Chondrocyte (in vitro differentiated cells): ENCODE results near the gene TRIM8. TPM values are rescaled to one million over a fixed set of nuclear protein-coding genes. Genes with fewer than 3 reads are reported as not detected.

ENCODE experiments used
- DNase-seq: peaks from one replicate; pipeline ENCODE4 v3.0.0; 2021; ENCODE audit warnings: mixed read lengths, low spot score
- H3K27ac Mint-ChIP-seq: one replicate; pipeline ENCODE4 v1.8.0; 2021; ENCODE audit warnings: mild to moderate bottlenecking, moderate library complexity, mixed read lengths; ENCODE audit not compliant: unreplicated experiment
- H3K27me3 Mint-ChIP-seq: 2 replicates; pipeline ENCODE4 v1.8.0; 2021; ENCODE audit warnings: low read depth, mixed read lengths
- H3K36me3 Mint-ChIP-seq: 2 replicates; pipeline ENCODE4 v1.8.0; 2021; ENCODE audit warnings: low read depth, mixed read lengths
- H3K4me1 Mint-ChIP-seq: 2 replicates; pipeline ENCODE4 v1.8.0; 2021; ENCODE audit warnings: low read depth, mild to moderate bottlenecking, mixed read lengths
- H3K4me3 Mint-ChIP-seq: one replicate; pipeline ENCODE4 v1.8.0; 2021; ENCODE audit warnings: mild to moderate bottlenecking, moderate library complexity, mixed read lengths; ENCODE audit not compliant: unreplicated experiment
- H3K9me3 Mint-ChIP-seq: 2 replicates; pipeline ENCODE4 v1.8.0; 2021; ENCODE audit warnings: low read depth, mixed read lengths
- total RNA-seq: library from RNA; stranded (reverse); gene quantifications from 3 replicates; pipeline ENCODE4 v1.2.1, GENCODE V29; 2021
- TF ChIP-seq, protein P1 (sequence below): fragments of 200-600 bp; sonication (generic); IDR thresholded peaks from 2 replicates; pipeline ENCODE4 v1.5.0; 2021; ENCODE audit warnings: antibody characterized with exemption, mild to moderate bottlenecking, moderate library complexity

The TRIM8 gene
- total RNA-seq, 1 donor from 2014 or later = 66.8 TPM

DNA sequence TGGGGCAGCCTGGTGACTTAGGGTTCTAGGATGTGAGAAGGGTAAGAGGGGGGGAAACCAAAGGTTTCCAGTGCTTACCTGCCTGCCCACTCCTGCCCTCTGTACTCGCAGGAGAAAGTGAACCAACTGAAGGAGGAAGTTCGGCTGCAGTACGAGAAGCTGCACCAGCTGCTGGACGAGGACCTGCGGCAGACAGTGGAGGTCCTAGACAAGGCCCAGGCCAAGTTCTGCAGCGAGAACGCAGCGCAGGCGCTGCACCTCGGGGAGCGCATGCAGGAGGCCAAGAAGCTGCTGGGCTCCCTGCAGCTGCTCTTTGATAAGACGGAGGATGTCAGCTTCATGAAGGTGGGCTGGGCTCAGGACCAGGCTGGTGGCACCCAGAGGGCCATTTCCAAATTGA lies 10.7 kb downstream of the TRIM8 start:
- Mint-ChIP-seq H3K27ac (no peak overlapping the region), H3K36me3 (peaks cover 22% of the 10 kb centered on the region), H3K4me3 (no peak overlapping the region), H3K9me3 (no peaks in the 10 kb centered on the region), H3K27me3 (no peaks in the 10 kb centered on the region), H3K4me1 (peaks cover 11% of the 10 kb centered on the region)
- TF ChIP-seq, protein P1, sequence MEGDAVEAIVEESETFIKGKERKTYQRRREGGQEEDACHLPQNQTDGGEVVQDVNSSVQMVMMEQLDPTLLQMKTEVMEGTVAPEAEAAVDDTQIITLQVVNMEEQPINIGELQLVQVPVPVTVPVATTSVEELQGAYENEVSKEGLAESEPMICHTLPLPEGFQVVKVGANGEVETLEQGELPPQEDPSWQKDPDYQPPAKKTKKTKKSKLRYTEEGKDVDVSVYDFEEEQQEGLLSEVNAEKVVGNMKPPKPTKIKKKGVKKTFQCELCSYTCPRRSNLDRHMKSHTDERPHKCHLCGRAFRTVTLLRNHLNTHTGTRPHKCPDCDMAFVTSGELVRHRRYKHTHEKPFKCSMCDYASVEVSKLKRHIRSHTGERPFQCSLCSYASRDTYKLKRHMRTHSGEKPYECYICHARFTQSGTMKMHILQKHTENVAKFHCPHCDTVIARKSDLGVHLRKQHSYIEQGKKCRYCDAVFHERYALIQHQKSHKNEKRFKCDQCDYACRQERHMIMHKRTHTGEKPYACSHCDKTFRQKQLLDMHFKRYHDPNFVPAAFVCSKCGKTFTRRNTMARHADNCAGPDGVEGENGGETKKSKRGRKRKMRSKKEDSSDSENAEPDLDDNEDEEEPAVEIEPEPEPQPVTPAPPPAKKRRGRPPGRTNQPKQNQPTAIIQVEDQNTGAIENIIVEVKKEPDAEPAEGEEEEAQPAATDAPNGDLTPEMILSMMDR = no peak
- DNase-seq = no peak

DNA sequence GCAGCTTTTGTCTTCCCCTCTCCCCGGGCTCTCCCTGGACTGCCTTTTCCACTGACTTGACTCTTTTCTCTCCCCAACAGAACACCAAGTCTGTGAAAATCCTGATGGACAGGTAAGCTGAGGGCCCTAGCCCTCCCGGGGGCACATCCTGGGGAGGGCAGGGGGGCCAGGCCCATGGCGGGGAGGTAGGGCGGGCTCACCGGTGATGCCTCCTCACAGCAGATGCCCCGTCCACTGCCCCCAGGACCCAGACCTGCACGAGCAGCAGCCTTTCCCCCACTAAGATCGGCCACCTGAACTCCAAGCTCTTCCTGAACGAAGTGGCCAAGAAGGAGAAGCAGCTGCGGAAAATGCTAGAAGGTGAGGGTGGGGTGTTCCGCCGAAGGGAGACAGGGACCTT lies 11.7 kb downstream of the TRIM8 start:
- no peak overlapping the region for H3K4me3 Mint-ChIP-seq
- no peaks in the 10 kb centered on the region for H3K27me3 Mint-ChIP-seq
- no peak overlapping the region for H3K27ac Mint-ChIP-seq
- TF ChIP-seq, protein P1 = no peak
- H3K36me3 Mint-ChIP-seq = peaks cover 22% of the 10 kb centered on the region
- H3K9me3 Mint-ChIP-seq = no peaks in the 10 kb centered on the region
- DNase-seq = no peak
- H3K4me1 Mint-ChIP-seq = peaks cover 6% of the 10 kb centered on the region

DNA sequence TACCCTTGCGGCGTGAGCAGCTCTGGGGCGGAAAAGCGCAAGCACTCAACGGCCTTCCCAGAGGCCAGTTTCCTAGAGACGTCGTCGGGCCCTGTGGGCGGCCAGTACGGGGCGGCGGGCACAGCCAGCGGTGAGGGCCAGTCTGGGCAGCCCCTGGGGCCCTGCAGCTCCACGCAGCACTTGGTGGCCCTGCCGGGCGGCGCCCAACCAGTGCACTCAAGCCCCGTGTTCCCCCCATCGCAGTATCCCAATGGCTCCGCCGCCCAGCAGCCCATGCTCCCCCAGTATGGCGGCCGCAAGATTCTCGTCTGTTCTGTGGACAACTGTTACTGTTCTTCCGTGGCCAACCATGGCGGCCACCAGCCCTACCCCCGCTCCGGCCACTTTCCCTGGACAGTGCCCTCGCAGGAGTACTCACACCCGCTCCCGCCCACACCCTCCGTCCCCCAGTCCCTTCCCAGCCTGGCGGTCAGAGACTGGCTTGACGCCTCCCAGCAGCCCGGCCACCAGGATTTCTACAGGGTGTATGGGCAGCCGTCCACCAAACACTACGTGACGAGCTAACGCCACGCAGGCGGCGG lies 12.6 kb downstream of the TRIM8 start:
- Mint-ChIP-seq H3K36me3 (peaks cover 22% of the 10 kb centered on the region), H3K4me1 (peaks cover 9% of the 10 kb centered on the region), H3K27me3 (no peaks in the 10 kb centered on the region), H3K4me3 (no peak overlapping the region), H3K9me3 (no peaks in the 10 kb centered on the region), H3K27ac (no peak overlapping the region)
- DNase-seq = no peak
- TF ChIP-seq, protein P1 = no peak

DNA sequence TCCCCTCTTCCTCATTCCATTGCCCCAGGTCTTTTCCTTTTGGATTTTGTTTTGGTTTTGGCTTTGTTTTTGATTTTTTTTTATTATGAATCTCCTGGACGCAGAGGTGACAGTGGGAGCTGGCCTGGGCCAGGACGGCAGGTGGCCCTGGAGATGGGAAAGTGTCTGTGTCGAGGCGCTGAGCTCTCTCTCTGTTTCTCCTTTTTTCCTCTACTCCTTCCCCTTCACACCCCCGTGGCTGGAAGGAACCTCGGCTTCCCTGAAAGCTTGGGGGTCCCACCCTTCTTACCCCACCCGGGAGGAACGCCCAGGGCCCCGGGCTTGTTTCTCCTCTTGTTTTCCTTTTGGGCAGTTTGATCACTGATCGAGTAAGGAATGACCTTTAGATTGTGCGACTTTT lies 13.2 kb downstream of the TRIM8 start:
- Mint-ChIP-seq H3K36me3 (peaks cover 22% of the 10 kb centered on the region), H3K27me3 (no peaks in the 10 kb centered on the region), H3K4me1 (peaks cover 12% of the 10 kb centered on the region), H3K4me3 (no peak overlapping the region), H3K27ac (peak overlapping the region; percentile 27), H3K9me3 (no peaks in the 10 kb centered on the region)
- no peak for DNase-seq
- TF ChIP-seq, protein P1 = no peak

DNA sequence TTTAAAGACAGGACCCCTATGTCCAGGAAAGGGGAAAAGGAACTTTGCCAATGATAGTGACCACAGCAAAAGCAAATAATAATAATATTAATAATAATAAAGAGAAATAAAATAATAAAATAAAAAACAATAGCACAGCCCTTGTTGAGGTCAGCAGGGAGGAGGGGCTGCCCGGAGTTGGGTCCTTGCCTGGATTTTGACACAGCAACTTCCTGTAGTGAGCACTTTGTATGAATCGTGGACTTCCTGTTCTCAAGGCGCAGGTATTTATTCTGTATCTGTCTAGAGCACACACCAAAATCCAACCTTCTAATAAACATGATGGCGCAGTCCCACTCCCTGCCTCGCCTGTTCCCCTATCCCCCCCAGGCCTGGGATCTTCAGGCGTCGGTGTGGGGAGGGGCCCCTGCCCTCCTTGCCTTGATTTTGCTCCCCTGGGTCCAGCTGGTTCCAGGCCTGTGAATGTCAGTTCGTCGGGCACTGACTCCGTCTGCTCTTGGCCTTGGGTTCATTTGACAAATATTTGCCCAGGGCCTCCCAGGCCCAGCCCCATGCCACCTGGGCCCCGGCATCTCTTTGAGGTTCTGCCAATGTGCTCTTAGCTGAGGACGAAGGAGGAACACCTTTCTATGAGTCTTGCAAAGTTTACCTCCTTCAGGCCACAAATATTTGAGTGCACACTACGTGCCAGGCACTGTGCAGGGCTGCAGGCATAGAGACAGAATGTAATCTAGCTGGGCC lies 13.9 kb downstream of the TRIM8 start:
- H3K9me3 Mint-ChIP-seq = no peaks in the 10 kb centered on the region
- H3K36me3 Mint-ChIP-seq = peaks cover 20% of the 10 kb centered on the region
- H3K27me3 Mint-ChIP-seq = no peaks in the 10 kb centered on the region
- TF ChIP-seq, protein P1 = no peak
- H3K4me1 Mint-ChIP-seq = peaks cover 13% of the 10 kb centered on the region
- H3K4me3 Mint-ChIP-seq = no peak overlapping the region
- H3K27ac Mint-ChIP-seq = peak overlapping the region; percentile 27
- no peak for DNase-seq
